SKM-1 treated with dmso at 0.1 percent for 144 hours (cell line): ENCODE data around the gene C1QTNF2.

Source experiments
- DNase-seq: peaks from one replicate; lab custom pipeline; 2025; ENCODE audit not compliant: unreplicated experiment; lab: John Stamatoyannopoulos, UW

Gene C1QTNF2

GRCh38 chr5:160305319-160305718, 65.1 kb downstream of the C1QTNF2 start:
- no peak for DNase-seq

DNA sequence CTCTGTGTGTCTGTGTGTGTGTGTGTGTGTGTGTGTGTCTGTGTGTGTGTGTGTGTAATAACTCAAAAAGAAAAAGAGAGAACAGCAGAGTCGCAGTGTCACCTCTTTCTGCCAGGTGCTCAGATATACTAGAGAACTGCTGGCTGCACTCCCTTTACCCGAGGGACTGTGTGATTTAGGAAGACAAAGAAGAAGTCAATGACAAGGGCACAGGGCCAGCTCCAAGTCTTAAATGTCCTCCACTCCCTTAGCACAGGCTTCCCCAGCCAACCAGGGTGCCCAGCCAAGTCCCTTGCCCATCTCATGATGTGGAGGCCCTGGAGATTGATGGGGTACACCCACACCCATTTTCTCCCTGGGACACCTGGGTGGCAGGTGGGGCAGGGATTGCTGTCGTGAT, 66.7 kb downstream of the C1QTNF2 start:
- no peak for DNase-seq

GRCh38 chr5:160298189-160298588, 72.2 kb downstream of the C1QTNF2 start:
- DNase-seq, result peak; percentile 98

DNA sequence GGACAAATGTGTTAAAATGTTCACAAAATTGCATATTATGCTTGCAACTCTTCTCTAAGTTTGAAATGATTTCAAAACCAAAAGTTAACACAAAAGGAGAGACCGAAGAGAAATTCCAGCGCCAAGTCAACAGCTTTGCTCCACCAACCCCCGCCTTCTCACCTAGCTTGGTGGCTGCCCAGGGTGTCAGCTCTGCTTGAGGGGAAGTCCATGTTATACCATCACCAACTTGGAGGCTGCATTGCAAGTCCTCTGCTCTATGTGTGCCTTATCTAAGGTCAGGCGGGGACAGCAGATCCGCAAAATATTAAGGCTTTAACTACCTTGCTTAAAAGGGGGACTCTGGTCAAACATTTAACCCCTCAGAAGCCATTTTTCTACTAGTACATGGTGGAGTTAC, 72.7 kb downstream of the C1QTNF2 start:
- DNase-seq, result peak; percentile 60
